ENCODE results near the gene CLIC1.

The CLIC1 gene

DNA sequence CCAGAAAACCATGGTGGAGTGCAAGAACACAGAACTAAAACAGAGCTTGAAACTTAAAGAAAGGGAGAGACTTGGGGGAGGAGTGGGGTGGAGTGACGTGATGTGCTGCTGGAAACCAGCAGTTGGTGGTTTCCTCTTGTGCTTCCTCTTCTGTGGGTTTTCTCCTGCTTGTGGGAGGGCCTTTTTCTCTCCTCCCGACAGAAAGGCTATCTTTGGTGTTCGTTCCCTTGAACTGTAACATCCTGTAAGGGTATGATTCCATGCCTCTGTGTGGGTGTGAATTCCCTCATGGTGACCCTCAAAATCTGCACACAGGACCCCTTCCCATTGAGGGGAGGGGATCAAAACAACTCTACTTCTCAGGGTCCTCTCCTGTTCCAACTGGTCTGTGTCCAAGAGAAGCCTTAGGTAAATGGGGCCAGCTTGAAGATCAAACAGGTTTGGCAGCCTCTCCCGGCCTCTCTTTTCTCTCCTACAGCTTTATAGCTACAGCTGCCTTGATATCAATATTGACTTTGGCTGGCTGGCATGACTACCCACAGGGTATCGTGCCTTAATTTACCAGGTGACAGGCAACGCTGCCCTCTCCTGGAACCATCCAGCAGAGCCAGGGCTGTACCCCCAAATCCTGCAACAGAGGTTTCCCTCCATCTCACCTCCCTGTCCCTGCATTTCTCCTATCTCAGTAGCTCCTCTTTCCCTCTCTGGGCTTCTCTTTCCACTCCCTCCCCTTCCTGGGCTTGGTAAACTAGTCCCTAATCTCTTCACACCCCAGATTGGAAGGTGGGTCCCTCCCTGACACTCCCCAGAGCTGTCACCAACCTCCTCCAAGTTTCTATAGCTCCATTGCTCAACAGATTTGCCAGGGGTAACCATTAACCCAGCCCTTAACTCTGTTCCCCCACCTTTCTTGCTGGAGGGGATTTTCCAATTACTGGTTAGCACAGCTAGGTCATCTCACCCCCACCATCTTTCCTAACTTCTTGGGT lies 2.0 kb upstream of the CLIC1 start:
- peak; percentile 61 to 63 for DNase-seq

GRCh38 chr6:31737315-31737990 lies 1.1 kb upstream of the CLIC1 start:
- no peak for DNase-seq

- no peak for DNase-seq
These were observed 511 bp upstream of the CLIC1 start for GRCh38 chr6:31736768-31737314.

- peak; percentile 52 to 61 for DNase-seq
These were observed 1.4 kb downstream of the CLIC1 start for GRCh38 chr6:31734821-31735406.

GRCh38 chr6:31734247-31734820 lies 2.0 kb downstream of the CLIC1 start:
- DNase-seq, result no peak

GRCh38 chr6:31733734-31734133 lies 2.6 kb downstream of the CLIC1 start:
- no peak for DNase-seq

DNA sequence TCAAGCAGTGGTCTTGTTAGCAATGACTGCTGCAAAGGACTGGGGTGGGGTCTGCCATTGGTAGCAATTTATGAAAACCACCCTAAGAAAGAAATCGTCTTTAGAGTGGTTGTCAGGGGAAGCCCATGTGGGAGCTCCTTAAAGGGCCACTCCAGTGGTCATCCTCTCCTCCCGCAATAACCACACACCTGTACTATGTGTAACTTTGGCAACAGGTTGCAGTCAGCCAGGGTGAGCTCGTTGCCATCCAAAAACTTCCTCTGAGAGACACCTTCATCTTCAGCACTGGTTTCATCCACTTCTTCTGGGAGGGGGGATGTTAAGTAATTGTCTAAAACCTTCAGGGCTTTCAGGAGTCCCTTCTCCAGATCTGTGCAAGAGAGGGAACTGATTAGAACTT lies 4.3 kb downstream of the CLIC1 start:
- no peak for DNase-seq

GRCh38 chr6:31730631-31731086 lies 5.7 kb downstream of the CLIC1 start:
- DNase-seq, result no peak

- peak; percentile 64 to 76 for DNase-seq
These were observed 6.2 kb downstream of the CLIC1 start for GRCh38 chr6:31729979-31730630.

- DNase-seq, result peak; percentile 82 to 84
These were observed 6.8 kb downstream of the CLIC1 start for GRCh38 chr6:31729515-31729978.

DNA sequence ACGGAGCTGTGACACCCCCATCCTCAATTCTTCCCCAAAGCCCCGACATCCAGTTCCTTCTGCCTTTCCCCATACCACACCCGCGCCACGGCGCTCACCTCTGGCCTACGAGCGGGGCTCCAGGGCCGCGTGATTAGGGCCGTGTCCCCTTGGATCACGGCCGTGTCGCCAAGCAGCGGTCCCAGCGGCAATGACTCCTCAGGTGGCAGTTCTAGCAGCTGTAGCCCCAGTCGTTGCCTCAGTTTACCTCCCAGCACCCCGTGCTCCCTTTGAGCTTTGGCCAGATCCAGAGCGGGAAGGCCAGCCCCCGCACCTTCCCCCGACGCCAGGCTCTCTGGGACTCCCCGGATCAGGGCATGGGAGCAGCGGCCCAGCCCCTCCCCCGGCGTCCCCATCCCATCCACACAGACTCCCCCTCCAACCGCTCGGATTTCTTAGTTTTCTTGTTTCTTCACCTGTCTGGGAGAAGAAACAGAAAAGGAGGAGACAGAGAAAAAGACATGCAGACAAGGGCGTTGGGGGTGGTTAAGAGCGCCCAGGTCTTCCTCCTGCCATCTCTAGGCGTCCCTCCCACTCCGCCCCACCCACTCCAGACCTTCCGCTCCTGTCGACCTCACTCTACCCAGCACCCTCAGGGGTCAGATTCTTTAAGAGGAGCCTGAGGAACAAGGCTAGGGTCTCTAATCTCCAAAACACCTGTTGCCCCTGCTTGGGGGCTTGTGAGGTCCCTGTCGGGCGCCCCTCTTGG lies 7.4 kb downstream of the CLIC1 start, which contains the start of gene DDAH2:
Gene DDAH2, minus strand, starts transcription at position 533 of the 748 bp plus-strand sequence. Its CDS starts 138 bp downstream, at position 395.
- no peak for DNase-seq

DNA sequence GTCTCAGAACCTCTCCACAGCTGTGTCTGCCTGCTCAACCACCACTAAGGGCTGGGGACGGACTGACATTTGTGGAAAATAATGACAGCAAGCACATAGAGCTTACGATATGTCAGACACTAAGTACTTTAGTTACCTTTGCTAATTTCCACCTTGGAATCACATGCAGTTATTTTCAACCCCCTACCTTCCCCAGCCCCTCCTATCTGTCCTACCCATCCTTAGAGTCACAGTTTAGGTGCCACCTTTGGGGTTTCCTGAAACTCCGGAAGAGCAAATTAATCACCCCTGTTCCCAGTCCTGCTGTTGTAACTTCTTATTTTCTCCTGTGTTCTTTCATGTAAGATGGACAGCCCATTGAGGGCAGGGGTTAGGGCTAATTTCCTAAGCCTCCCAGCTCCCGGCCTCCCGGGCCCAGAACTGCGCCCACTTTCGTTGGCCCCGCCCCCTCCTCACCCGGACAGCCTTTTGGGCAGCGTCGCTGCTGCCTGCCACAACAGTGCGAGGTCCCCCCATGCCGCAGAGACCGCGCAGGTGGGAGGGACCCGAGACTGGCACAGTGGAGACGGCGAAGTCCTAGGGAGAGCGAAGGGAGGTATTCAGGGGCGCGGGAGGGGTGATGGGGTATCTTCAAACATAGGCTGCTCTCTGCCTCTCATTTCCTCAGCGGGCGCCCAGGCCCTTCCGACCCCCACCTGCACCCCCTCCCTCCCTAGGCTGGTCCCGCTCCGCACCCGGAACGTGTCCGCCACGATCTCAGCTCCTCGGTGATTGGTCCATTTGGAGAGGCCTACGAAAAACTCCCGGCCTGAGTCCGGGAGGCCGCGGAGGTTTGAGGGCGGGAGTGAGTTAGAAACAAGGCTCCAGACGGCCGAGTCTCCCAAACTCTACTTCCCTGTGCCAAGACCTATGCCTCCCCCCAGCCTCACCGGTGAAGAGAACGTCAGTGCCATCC lies 8.3 kb downstream of the CLIC1 start:
- DNase-seq, result no peak

GRCh38 chr6:31727034-31727716 lies 9.2 kb downstream of the CLIC1 start:
- DNase-seq, result no peak

GRCh38 chr6:31725502-31726350 lies 10.6 kb downstream of the CLIC1 start:
- no peak for DNase-seq

- no peak for DNase-seq
These were observed 12.2 kb downstream of the CLIC1 start for GRCh38 chr6:31723980-31724691.

GRCh38 chr6:31723245-31723979 lies 12.9 kb downstream of the CLIC1 start, which contains the start of gene MPIG6B:
MPIG6B (plus strand) TSS chr6:31723373; CDS start chr6:31723384, 11 bp downstream.
- DNase-seq, result no peak

DNA sequence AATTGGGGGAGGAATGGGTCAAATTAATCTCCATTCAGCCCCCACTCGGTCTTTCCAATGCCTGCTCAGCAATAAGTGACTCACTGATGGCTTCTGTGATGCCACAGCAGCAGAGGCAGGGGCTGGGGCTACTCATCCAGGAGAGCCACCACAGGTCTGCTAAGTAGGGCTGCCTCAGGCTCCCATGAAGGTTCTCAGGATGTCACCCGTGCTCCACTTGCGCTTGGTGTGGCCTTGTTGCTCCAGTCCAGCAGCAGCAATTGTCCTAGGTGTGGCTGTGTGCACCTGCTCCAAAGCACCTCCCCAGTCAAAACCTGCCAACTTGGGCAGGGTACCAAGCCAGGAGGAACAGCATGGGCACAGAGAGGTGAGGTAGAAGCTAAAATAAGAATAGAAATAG lies 14.2 kb downstream of the CLIC1 start:
- DNase-seq, result no peak
